AG09319 (cell line): ENCODE data around the gene MICAL3.

Experiments used
- DNase-seq: peaks from one replicate; pipeline ENCODE4 v3.0.0-alpha.2; 2010; ENCODE audit warnings: low read depth; ENCODE audit errors: extremely low read depth
- TF ChIP-seq, protein P1 (sequence below): IDR thresholded peaks from 2 replicates; pipeline ENCODE4 v1.5.1; 2011; ENCODE audit warnings: low read depth, mild to moderate bottlenecking, inconsistent platforms, low read length, moderate library complexity

MICAL3 gene

DNA sequence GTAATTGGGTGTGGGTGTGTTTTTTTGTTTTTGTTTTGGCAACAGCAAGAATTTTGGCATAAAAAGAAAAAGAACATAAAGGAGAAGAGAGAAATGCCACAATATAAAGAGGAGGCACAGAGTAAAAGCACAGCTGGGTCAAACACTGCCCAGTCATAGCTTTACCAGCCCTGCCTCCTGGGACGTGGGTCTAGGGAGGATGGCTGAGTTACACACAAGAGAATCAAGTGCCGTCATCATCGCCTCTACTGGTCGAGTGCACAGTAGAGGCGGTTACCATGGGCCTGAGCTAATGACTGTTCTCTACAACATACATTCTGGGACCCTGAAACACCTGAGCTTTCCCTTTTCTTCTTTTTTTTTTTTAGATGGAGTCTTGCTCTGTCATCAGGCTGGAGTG lies 162.5 kb downstream of the MICAL3 start:
- DNase-seq = no peak
- TF ChIP-seq, protein P1, sequence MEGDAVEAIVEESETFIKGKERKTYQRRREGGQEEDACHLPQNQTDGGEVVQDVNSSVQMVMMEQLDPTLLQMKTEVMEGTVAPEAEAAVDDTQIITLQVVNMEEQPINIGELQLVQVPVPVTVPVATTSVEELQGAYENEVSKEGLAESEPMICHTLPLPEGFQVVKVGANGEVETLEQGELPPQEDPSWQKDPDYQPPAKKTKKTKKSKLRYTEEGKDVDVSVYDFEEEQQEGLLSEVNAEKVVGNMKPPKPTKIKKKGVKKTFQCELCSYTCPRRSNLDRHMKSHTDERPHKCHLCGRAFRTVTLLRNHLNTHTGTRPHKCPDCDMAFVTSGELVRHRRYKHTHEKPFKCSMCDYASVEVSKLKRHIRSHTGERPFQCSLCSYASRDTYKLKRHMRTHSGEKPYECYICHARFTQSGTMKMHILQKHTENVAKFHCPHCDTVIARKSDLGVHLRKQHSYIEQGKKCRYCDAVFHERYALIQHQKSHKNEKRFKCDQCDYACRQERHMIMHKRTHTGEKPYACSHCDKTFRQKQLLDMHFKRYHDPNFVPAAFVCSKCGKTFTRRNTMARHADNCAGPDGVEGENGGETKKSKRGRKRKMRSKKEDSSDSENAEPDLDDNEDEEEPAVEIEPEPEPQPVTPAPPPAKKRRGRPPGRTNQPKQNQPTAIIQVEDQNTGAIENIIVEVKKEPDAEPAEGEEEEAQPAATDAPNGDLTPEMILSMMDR = no peak

- TF ChIP-seq, protein P1 = no peak
- DNase-seq = no peak
Observed at GRCh38 chr22:17860220-17860965, 164.0 kb downstream of the MICAL3 start.

DNA sequence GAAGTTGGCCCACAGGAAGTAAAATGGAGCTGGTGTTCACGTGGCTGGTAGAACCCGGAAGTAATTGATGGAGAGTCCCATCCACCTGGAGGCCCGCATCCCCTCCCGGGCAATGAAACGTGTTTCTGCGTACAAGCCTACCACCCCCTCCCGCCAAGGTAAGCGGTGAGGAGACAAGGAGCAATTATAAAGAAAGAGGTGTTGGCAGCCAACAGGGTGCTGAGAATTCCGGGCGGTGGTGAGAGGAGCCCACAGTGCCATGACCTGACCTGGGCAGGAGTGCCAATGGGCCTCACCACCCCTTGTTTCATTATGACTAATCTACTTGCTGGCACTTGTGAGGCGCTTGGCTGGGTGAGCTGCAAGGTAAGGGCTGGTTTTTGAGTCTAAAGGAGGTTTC lies 166.3 kb downstream of the MICAL3 start:
- no peak for DNase-seq
- TF ChIP-seq, protein P1 = no peak

DNA sequence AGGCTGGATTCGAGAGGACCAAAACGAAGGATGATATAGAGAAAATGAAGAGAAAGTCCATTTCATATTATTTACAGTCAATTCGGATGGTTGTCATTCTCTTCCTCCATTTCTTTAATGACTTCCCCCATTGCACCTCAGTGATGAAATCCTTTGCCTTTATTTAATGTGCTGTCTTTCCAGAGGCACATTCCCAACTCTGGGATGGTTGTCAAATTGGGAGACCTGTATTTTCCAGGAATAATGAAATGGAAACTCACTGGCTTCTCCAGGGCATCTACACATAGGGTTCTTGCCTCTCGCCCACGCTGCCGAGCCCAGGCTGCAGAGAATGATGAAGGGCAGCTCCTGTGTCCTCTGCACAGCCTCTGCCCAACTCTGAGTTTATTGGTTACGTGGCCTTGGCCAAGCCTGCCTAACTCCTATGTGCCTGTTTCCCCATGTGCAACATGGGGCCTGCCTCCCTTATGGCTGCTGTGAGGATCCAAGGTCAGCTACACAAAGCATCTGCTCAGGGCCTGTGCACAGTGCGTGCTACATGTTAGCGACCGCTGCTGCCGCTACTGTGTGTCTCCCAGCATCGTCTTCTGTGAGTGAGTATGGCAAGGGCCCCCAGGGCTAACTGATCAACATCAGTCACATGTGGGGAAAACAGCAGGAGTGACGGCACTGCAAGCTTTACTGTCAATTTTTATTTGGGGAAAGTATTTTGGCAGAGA lies 168.6 kb downstream of the MICAL3 start:
- DNase-seq = no peak

GRCh38 chr22:17853073-17853472 lies 171.3 kb downstream of the MICAL3 start:
- no peak for DNase-seq
- TF ChIP-seq, protein P1 = no peak

More for the DNA sequence above, 168.6 kb downstream of the MICAL3 start:
- TF ChIP-seq, protein P1 = no peak

DNA sequence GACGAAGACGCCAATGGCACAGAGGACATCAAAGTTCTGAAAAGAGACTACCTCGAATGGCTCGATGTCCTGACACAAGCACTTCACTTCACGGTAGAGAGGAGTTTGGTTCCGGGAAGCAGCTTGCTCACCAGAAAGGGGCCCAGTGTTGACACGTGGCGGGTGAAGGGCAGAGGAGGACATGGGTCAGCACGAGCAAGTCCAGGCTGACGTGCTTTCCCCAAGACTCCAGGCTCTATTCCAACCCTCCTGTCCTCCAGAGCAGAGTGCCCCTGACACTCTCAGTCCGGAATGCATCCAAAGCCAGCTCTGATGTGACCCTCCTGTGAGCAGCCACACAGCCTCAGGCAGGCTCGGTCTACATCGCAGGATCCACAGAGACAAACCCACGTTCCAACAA lies 172.6 kb downstream of the MICAL3 start:
- TF ChIP-seq, protein P1 = no peak
- no peak for DNase-seq

GRCh38 chr22:17847360-17848078 lies 176.8 kb downstream of the MICAL3 start:
- TF ChIP-seq, protein P1 = no peak
- no peak for DNase-seq
